Right lobe of liver (tissue), 4 donors: Measurements from ENCODE around the gene RBM18.

Source experiments
- POLR2A ChIP-seq: fragments of 450-650 bp; IDR thresholded peaks from one replicate; pipeline ENCODE4 v1.6.1; 2017; ENCODE audit warnings: antibody characterized with exemption, mild to moderate bottlenecking
- TF ChIP-seq, protein P1 (sequence below), 4 donors: fragments of 200-600 bp in 3 of 4; fragments of 450-650 bp in 1 of 4; IDR thresholded peaks; one replicate each; pipeline versions ENCODE4 v1.5.1 to v1.8.0; 2016 to 2022; ENCODE audit warnings: antibody characterized with exemption in 4 of 4, mild to moderate bottlenecking in 2 of 4
- donor health status: DM: no; HTN: no; CAD: no.
- donor health status: DM: no; HTN: no; CAD: no.
- donor health status: DM: no; HTN: yes; CAD: no.

DNA sequence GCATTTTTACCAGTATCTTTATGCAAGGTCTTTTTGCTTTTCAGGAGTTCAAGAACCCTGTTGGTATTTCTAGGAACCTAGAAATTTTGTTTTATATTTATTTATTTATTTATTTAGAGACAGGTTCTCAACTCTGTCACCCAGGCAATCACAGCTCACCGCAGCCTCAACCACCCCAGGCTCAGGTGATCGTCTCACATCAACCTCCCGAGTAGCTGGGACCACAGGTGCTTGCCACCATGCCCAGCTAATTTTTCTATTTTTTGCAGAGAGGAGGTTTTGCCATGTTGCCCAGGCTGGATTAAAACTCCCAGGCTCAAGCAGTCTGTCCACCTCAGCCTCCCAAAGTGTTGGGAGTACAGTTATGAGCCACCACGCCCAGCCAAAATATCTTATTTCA lies 68.8 kb downstream of the RBM18 start:
- TF ChIP-seq, protein P1, sequence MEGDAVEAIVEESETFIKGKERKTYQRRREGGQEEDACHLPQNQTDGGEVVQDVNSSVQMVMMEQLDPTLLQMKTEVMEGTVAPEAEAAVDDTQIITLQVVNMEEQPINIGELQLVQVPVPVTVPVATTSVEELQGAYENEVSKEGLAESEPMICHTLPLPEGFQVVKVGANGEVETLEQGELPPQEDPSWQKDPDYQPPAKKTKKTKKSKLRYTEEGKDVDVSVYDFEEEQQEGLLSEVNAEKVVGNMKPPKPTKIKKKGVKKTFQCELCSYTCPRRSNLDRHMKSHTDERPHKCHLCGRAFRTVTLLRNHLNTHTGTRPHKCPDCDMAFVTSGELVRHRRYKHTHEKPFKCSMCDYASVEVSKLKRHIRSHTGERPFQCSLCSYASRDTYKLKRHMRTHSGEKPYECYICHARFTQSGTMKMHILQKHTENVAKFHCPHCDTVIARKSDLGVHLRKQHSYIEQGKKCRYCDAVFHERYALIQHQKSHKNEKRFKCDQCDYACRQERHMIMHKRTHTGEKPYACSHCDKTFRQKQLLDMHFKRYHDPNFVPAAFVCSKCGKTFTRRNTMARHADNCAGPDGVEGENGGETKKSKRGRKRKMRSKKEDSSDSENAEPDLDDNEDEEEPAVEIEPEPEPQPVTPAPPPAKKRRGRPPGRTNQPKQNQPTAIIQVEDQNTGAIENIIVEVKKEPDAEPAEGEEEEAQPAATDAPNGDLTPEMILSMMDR (IDR thresholded peaks at IDR 0.05), result no peak
- TF ChIP-seq POLR2A, result no peak
